Measurements from ENCODE around the gene PRR3. TPM values are rescaled to one million over a fixed set of nuclear protein-coding genes. Genes with fewer than 3 reads are reported as not detected.

PRR3 gene
- total RNA-seq, 1 donor from 2014 or later: 17.1 TPM

DNA sequence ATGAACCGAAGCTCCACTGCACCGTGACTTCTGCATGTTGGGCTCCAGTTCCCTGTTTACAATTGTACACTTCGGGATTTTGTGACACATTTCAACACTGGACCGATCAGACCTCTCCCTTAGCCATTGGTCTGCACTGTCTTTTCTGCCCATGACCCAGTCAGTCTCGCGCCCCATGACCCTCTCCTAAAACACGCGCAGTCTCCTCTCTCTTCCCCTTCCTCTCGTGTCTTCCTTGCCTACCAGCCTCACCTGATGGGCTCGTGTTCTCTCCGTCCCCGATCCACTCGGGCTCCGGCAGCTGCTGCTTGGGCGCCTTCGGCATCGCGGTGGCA, 13.6 kb downstream of the PRR3 start:
- peak overlapping the region; percentile 98 for H3K4me3 Mint-ChIP-seq (ENCODE audit: unreplicated experiment)
- no peaks in the 10 kb centered on the region for H3K27me3 Mint-ChIP-seq (ENCODE audit: unreplicated experiment)
- DNase-seq (ENCODE audit: extremely low spot score, unreplicated experiment): no peak
- TF ChIP-seq, protein P1, sequence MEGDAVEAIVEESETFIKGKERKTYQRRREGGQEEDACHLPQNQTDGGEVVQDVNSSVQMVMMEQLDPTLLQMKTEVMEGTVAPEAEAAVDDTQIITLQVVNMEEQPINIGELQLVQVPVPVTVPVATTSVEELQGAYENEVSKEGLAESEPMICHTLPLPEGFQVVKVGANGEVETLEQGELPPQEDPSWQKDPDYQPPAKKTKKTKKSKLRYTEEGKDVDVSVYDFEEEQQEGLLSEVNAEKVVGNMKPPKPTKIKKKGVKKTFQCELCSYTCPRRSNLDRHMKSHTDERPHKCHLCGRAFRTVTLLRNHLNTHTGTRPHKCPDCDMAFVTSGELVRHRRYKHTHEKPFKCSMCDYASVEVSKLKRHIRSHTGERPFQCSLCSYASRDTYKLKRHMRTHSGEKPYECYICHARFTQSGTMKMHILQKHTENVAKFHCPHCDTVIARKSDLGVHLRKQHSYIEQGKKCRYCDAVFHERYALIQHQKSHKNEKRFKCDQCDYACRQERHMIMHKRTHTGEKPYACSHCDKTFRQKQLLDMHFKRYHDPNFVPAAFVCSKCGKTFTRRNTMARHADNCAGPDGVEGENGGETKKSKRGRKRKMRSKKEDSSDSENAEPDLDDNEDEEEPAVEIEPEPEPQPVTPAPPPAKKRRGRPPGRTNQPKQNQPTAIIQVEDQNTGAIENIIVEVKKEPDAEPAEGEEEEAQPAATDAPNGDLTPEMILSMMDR (IDR thresholded peaks at IDR 0.05): no peak
- H3K27ac Mint-ChIP-seq (ENCODE audit: unreplicated experiment): peak overlapping the region; percentile 98
- peaks cover 51% of the 10 kb centered on the region for H3K4me1 Mint-ChIP-seq (ENCODE audit: unreplicated experiment)
- H3K36me3 Mint-ChIP-seq (ENCODE audit: unreplicated experiment): no peaks in the 10 kb centered on the region
- no peaks in the 10 kb centered on the region for H3K9me3 Mint-ChIP-seq (ENCODE audit: unreplicated experiment)

DNA sequence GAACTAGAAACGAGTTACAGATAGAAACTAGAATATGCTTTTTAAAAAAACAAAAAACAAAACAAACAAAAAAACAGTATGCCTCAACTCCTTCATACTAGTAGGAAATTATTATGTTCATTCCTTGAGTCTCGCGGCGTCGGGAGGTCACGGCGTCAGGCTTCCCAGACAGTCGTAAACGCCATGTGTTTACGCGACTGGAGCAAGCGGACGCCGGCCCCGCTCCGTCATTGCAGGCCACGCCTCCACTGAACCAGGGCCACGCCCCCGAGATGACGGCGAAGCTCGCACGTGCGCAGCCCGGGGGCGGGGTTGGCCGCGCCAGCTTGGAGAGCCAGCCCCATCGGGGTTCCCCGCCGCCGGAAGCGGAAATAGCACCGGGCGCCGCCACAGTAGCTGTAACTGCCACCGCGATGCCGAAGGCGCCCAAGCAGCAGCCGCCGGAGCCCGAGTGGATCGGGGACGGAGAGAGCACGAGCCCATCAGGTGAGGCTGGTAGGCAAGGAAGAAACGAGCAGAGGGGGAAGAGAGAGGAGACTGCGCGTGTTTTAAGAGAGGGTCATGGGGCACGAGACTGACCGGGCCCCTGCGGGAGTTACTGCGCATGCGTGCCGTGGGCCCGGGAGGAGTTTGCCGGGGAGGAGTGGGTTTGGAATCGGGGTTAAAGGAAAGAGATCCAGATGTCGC, 14.1 kb downstream of the PRR3 start, which contains the start of gene ABCF1:
ABCF1 (plus strand) TSS at position 368 of the 687 bp plus-strand sequence; CDS start at position 414, 46 bp downstream.
- Mint-ChIP-seq H3K4me3 (ENCODE audit: unreplicated experiment) (peak within 1 kb of the TSS; percentile 98), H3K27me3 (ENCODE audit: unreplicated experiment) (no peaks in the 10 kb centered on the region), H3K4me1 (ENCODE audit: unreplicated experiment) (peaks cover 48% of the 10 kb centered on the region), H3K9me3 (ENCODE audit: unreplicated experiment) (no peaks in the 10 kb centered on the region), H3K36me3 (ENCODE audit: unreplicated experiment) (no peaks in the 10 kb centered on the region), H3K27ac (ENCODE audit: unreplicated experiment) (peak within 1 kb of the TSS; percentile 98)
- DNase-seq (ENCODE audit: extremely low spot score, unreplicated experiment): peak; percentile 100
- TF ChIP-seq, protein P1 (IDR thresholded peaks at IDR 0.05): no peak

DNA sequence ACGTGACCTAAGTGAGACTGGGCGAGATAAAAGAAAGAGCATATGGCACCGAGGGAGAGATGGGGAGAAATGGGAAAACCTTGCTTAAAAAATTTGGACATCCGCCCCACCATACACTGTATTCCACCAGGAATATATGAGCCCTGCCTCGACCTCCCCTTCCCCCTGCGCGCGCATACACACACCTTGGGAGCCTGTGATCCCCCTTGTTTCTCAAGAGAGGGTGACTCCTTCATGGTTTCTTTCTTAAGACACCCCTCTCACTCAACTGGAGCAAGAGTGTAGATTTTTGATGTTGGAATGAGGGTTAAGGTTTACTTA, 14.6 kb downstream of the PRR3 start:
- no peaks in the 10 kb centered on the region for H3K9me3 Mint-ChIP-seq (ENCODE audit: unreplicated experiment)
- peaks cover 3% of the 10 kb centered on the region for H3K36me3 Mint-ChIP-seq (ENCODE audit: unreplicated experiment)
- peak overlapping the region; percentile 98 for H3K4me3 Mint-ChIP-seq (ENCODE audit: unreplicated experiment)
- DNase-seq (ENCODE audit: extremely low spot score, unreplicated experiment): no peak
- peaks cover 47% of the 10 kb centered on the region for H3K4me1 Mint-ChIP-seq (ENCODE audit: unreplicated experiment)
- peak overlapping the region; percentile 98 for H3K27ac Mint-ChIP-seq (ENCODE audit: unreplicated experiment)
- TF ChIP-seq, protein P1 (IDR thresholded peaks at IDR 0.05): no peak
- no peaks in the 10 kb centered on the region for H3K27me3 Mint-ChIP-seq (ENCODE audit: unreplicated experiment)

DNA sequence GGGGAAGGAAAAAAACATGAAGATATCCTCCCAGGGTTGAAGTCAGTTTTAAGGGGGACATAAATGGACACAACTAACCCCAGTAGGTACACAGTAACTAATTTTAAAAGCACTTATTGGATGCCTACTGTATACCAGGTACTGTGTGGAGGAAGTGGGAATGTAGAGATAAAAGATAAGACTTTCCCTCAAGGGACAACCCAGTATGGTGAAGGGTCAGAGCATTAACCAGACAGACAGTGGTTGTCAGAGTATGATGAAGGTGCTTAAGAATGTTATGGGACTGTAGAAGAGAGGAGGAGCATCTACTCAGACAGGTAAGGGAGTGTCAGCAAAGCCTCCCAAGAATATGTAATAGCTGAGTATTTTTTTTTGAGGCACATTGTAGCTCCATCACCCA, 15.1 kb downstream of the PRR3 start:
- no peak for DNase-seq (ENCODE audit: extremely low spot score, unreplicated experiment)
- Mint-ChIP-seq H3K4me3 (ENCODE audit: unreplicated experiment) (peak overlapping the region; percentile 98), H3K27me3 (ENCODE audit: unreplicated experiment) (no peaks in the 10 kb centered on the region)

DNA sequence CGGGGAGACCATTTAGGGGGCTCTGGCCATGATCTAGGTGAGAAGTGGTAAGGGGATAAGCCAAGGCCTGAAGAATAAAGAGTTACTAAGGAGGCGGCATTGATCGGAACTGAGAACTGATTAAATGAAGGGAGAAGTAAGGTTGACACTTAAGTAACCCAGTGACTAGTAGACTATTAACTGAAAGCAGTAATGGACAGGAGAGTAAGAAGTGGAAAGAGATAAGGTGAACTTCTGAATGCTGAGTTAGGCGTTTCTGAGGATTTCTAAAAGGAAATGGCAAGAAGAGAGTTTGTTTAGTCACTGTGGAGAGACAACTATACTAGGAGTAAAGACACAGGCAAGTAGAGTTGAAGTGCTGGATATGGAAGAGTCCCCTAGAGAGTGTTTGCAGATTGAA, 16.0 kb downstream of the PRR3 start:
- TF ChIP-seq, protein P1 (IDR thresholded peaks at IDR 0.05): no peak
- no peak for DNase-seq (ENCODE audit: extremely low spot score, unreplicated experiment)
- H3K27me3 Mint-ChIP-seq (ENCODE audit: unreplicated experiment): no peaks in the 10 kb centered on the region
- peaks cover 16% of the 10 kb centered on the region for H3K36me3 Mint-ChIP-seq (ENCODE audit: unreplicated experiment)
- H3K27ac Mint-ChIP-seq (ENCODE audit: unreplicated experiment): no peak overlapping the region
- no peaks in the 10 kb centered on the region for H3K9me3 Mint-ChIP-seq (ENCODE audit: unreplicated experiment)
- peaks cover 47% of the 10 kb centered on the region for H3K4me1 Mint-ChIP-seq (ENCODE audit: unreplicated experiment)
- peak overlapping the region; percentile 98 for H3K4me3 Mint-ChIP-seq (ENCODE audit: unreplicated experiment)

More for the DNA sequence above, 15.1 kb downstream of the PRR3 start:
- Mint-ChIP-seq H3K36me3 (ENCODE audit: unreplicated experiment) (peaks cover 8% of the 10 kb centered on the region), H3K4me1 (ENCODE audit: unreplicated experiment) (peaks cover 47% of the 10 kb centered on the region), H3K27ac (ENCODE audit: unreplicated experiment) (peak overlapping the region; percentile 98), H3K9me3 (ENCODE audit: unreplicated experiment) (no peaks in the 10 kb centered on the region)
- TF ChIP-seq, protein P1 (IDR thresholded peaks at IDR 0.05): no peak

Data from osteocyte (in vitro differentiated cells).